Liver (tissue), 9 donors: ENCODE measurements around the gene ANKRD28. TPM values are rescaled to one million over a fixed set of nuclear protein-coding genes. Genes with fewer than 3 reads are reported as not detected.

Experiments used
- DNase-seq: peaks from one replicate; pipeline ENCODE4 v3.0.0-alpha.2; 2017; ENCODE audit warnings: low spot score
- H3K27ac ChIP-seq, 2 donors: one replicate each; pipeline ENCODE4 v1.7.0; 2013; ENCODE audit warnings: inconsistent platforms in 2 of 2, low read length in 2 of 2, control low read depth in 1 of 2, low read depth in 1 of 2, mild to moderate bottlenecking in 1 of 2
- H3K27me3 ChIP-seq, 4 donors: one replicate each; pipeline versions ENCODE4 v1.6.1 to v1.7.0; 2013; ENCODE audit warnings: low read length in 3 of 4, inconsistent platforms in 1 of 4, mild to moderate bottlenecking in 1 of 4, moderate library complexity in 1 of 4; ENCODE audit not compliant: control insufficient read depth in 4 of 4, insufficient read depth in 4 of 4
- H3K36me3 ChIP-seq, 4 donors: one replicate each; pipeline versions ENCODE4 v1.6.1 to v1.7.0; 2013; ENCODE audit warnings: low read length in 3 of 4, mild to moderate bottlenecking in 3 of 4, low read depth in 1 of 4, moderate library complexity in 1 of 4; ENCODE audit not compliant: control insufficient read depth in 4 of 4, insufficient read depth in 3 of 4
- H3K4me1 ChIP-seq, 4 donors: one replicate each; pipeline versions ENCODE4 v1.6.1 to v1.7.0; 2013; ENCODE audit warnings: low read length in 3 of 4, mild to moderate bottlenecking in 3 of 4, moderate library complexity in 1 of 4; ENCODE audit not compliant: control insufficient read depth in 4 of 4, insufficient read depth in 4 of 4
- H3K4me3 ChIP-seq, 3 donors: one replicate each; pipeline versions ENCODE4 v1.6.1 to v1.7.0; 2013; ENCODE audit warnings: low read length in 3 of 3, control low read depth in 1 of 3, low read depth in 1 of 3, mild to moderate bottlenecking in 1 of 3
- H3K9ac ChIP-seq, 2 donors: one replicate each; pipeline ENCODE4 v1.7.0; 2013; ENCODE audit warnings: low read length in 2 of 2, mild to moderate bottlenecking in 2 of 2, moderate library complexity in 2 of 2, control low read depth in 1 of 2, low read depth in 1 of 2
- H3K9me3 ChIP-seq, 4 donors: one replicate each; pipeline versions ENCODE4 v1.6.1 to v1.7.0; 2013; ENCODE audit warnings: low read length in 3 of 4; ENCODE audit not compliant: control insufficient read depth in 4 of 4
- GABPA ChIP-seq, 2 donors: IDR thresholded peaks in 1 of 2; conservative IDR thresholded peaks in 1 of 2; 2 replicates each; pipeline ENCODE4 v1.6.1; 2016; ENCODE audit warnings: antibody characterized with exemption in 2 of 2, mild to moderate bottlenecking in 1 of 2, moderate library complexity in 1 of 2
- HNF4A ChIP-seq, 2 donors: conservative IDR thresholded peaks; 2 replicates each; pipeline ENCODE4 v1.6.1; 2016; ENCODE audit warnings: antibody characterized with exemption in 2 of 2, mild to moderate bottlenecking in 2 of 2
- RAD21 ChIP-seq, 2 donors: IDR thresholded peaks; 2 replicates each; pipeline ENCODE4 v1.6.1; 2016; ENCODE audit warnings: antibody characterized with exemption in 2 of 2, mild to moderate bottlenecking in 2 of 2
- RXRA ChIP-seq, 2 donors: IDR thresholded peaks; 2 replicates each; pipeline ENCODE4 v1.6.1; 2017 to 2018; ENCODE audit warnings: antibody characterized with exemption in 2 of 2, mild to moderate bottlenecking in 1 of 2
- SP1 ChIP-seq: IDR thresholded peaks from 2 replicates; pipeline ENCODE4 v1.6.1; 2018; ENCODE audit warnings: antibody characterized with exemption, mild to moderate bottlenecking
- TAF1 ChIP-seq: conservative IDR thresholded peaks from 2 replicates; pipeline ENCODE4 v1.6.1; 2016; ENCODE audit warnings: antibody characterized with exemption, mild to moderate bottlenecking
- ZBTB33 ChIP-seq: IDR thresholded peaks from 2 replicates; pipeline ENCODE4 v1.6.1; 2016; ENCODE audit warnings: antibody characterized with exemption
- WGBS: extraction: QIAGEN DNeasy Blood & Tissue Kit; methylation state at CpG from one replicate; pipeline ENCODE4 v1.1.7; 2013; 5-methylcytosine and 5-hydroxymethylcytosine counted together
- polyA plus RNA-seq, 2 donors: library from polyadenylated mRNA; stranded (reverse) in 1 of 2; unstranded in 1 of 2; fragments of 200-250 nt in 1 of 2; fragments of >200 nt in 1 of 2; fragmentation: Nextera tagmentation in 1 of 2; extraction: Ambion mirVana in 1 of 2; gene quantifications; one replicate each; pipeline versions ENCODE4 v1.2.1 to v1.2.3, GENCODE V29; 2013 to 2015
- total RNA-seq, 2 donors: library from RNA; depleted of rRNA; stranded (reverse); fragments of >200 nt; gene quantifications; one replicate each; pipeline ENCODE4 v1.2.3, GENCODE V29; 2014
- donor health status: healthy.
- donor health status: healthy.
- donor health status: healthy.
- donor health status: healthy.
- donor health status: healthy.

The ANKRD28 gene
- total and polyA plus RNA-seq, 4 donors, result 9.2 to 39.1 (median 16.8) TPM

DNA sequence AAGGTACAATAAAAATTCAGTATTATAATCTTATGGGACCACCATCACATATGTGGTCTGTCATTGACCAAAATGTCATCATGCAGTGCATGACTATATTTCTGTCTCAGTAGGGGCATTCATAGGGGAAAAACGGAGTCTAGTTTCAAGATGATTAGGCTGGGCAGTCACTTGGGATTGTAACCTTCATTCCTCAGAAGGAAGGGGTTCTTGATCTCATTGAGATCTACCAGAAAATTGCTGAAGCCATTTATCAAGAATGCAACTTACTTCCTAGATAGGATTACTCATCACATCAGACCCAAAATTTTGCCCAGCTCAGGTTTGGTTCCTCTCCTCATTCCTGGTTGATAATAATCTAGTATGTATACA, 158.9 kb downstream of the ANKRD28 start:
- H3K36me3 ChIP-seq, result peaks cover 3 to 10% (median 7%) of the 10 kb centered on the region in 4 donors
- no peaks in the 10 kb centered on the region for H3K9me3 ChIP-seq
- H3K4me1 ChIP-seq, result peaks cover 0 to 17% (median 8%) of the 10 kb centered on the region in 4 donors
- DNase-seq, result no peak
- no peak overlapping the region for H3K9ac ChIP-seq
- H3K27me3 ChIP-seq, result no peaks in the 10 kb centered on the region
- no peak overlapping the region for H3K27ac ChIP-seq
- no peak overlapping the region for H3K4me3 ChIP-seq
- WGBS, result 98% methylated on average over 1 of the region's 1 CpG
- TF ChIP-seq RXRA (IDR thresholded peaks at IDR 0.05) (no peak), RAD21 (IDR thresholded peaks at IDR 0.05) (no peak), TAF1 (no peak), SP1 (no peak)

DNA sequence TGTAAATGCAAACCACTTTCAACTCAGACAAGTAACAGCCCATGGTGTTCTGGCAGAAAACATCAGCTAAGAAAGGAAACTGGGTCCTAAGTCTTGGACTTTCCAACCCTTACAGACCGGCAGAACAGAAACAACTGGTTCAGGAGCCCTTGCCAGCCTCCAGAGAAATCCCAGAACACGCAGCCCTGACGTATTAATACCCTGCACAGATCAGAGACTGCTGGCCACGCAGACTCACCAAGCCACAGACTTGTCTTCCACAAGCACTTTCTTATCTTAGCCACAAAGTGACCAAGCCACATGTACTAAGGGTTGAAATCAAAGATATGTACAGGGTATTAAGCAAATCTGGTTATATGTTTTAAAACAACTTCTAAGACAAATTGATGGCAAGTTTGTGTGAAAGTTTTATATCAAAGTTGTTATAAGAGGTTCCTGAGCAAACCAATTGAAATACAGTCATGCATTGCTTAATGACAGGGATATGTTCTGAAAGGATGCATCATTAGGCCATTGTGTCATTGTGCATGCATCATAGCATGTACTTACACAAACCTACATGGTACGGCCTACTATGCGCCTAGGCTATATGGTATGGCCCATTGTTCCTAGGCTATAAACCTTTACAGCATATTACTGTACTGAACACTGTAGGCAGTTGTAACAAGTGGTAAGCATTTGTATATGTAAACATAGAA, 159.4 kb downstream of the ANKRD28 start:
- Histone ChIP-seq H3K9me3 (no peaks in the 10 kb centered on the region), H3K36me3 (peaks cover 3 to 10% (median 7%) of the 10 kb centered on the region in 4 donors), H3K9ac (no peak overlapping the region), H3K27ac (no peak overlapping the region), H3K4me1 (peaks cover 0 to 20% (median 9%) of the 10 kb centered on the region in 4 donors), H3K27me3 (no peaks in the 10 kb centered on the region), H3K4me3 (no peak overlapping the region)
- 92% methylated on average over 6 of the region's 6 CpGs for WGBS
- TF ChIP-seq HNF4A (conservative IDR thresholded peaks at IDR 0.05) (no peak), SP1 (no peak), ZBTB33 (no peak)
- DNase-seq, result no peak

- Histone ChIP-seq H3K9me3 (no peaks in the 10 kb centered on the region), H3K4me1 (peaks cover 0 to 20% (median 9%) of the 10 kb centered on the region in 4 donors), H3K4me3 (no peak overlapping the region), H3K36me3 (peaks cover 3 to 10% (median 7%) of the 10 kb centered on the region in 4 donors), H3K9ac (no peak overlapping the region), H3K27me3 (no peaks in the 10 kb centered on the region), H3K27ac (no peak overlapping the region)
- 80% methylated on average over 7 of the region's 7 CpGs for WGBS
- DNase-seq, result no peak
- no peak for TF ChIP-seq RXRA (IDR thresholded peaks at IDR 0.05)
- no peak for TF ChIP-seq GABPA (IDR thresholded peaks at IDR 0.05 in 1 of 2, conservative IDR thresholded peaks at IDR 0.05 in 1 of 2)
- no peak for TF ChIP-seq TAF1
Measured at GRCh38 chr3:15637131-15637951, 160.4 kb downstream of the ANKRD28 start.
